Lung microvascular endothelial cell (primary cell): ENCODE measurements around the gene GFER. TPM values are rescaled to one million over a fixed set of nuclear protein-coding genes. Genes with fewer than 3 reads are reported as not detected.
A peak's percentile ranks its signal among the peaks of the same experiment; 100 is the strongest.
"Not testable (repeated sequence)": the region's sequence is repeated elsewhere in the genome, so short reads cannot be mapped to it uniquely, and the experiment has no call there.

Experiments
- DNase-seq, 2 donors: peaks; one replicate each; pipeline versions ENCODE4 v3.0.0 to v3.0.0-alpha.2; 2010; ENCODE audit warnings: low read depth in 2 of 2
- total RNA-seq: library from RNA; depleted of rRNA; stranded (reverse); fragments of >200 nt; gene quantifications from 2 replicates; pipeline ENCODE4 v1.2.1, GENCODE V29; 2014

Gene GFER
- total RNA-seq, 1 donor from 2014 or later = 8.1 TPM

DNA sequence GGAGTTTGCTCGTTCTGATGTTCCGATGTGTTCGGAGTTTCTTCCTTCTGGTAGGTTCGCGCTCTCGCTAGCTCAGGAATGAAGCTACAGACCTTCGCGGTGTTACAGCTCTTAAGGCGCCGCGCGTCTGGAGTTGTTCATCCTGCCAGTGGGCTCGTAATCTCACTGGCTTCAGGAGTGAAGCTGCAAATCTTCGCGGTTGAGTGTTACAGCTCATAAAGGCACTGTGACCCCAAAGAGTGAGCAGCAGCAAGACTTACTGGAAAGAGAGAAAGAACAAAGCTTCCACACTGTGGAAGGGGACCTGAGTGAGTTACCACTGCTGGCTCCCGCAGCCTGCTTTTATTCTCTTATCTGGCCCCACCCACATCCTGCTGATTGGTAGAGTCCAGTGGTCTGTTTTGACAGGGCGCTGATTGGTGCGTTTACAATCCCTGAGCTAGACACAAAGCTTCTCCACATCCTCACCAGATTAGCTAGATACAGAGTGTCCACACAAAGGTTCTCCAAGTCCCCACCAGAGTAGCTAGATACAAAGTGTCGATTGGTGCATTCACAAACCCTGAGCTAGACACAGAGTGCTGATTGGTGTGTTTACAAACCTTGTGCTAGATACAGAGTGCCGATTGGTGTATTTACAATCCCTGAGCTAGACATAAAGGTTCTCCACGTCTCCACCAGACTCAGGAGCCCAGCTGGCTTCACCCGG lies 26.4 kb upstream of the GFER start:
- not testable (repeated sequence) for DNase-seq

DNA sequence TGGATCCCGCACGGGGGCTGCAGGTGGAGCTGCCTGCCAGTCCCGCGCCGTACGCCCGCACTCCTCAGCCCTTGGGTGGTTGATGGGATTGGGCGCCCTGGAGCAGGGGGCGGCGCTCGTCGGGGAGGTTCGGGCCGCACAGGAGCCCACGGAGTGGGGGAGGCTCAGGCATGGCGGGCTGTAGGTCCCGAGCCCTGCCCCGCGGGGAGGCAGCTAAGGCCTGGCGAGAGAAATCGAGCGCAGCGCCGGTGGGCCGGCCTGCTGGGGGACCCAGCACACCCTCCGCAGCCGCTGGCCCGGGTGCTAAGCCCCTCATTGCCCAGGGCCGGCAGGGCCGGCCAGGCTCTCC lies 25.9 kb upstream of the GFER start:
- DNase-seq = not testable (repeated sequence)

DNA sequence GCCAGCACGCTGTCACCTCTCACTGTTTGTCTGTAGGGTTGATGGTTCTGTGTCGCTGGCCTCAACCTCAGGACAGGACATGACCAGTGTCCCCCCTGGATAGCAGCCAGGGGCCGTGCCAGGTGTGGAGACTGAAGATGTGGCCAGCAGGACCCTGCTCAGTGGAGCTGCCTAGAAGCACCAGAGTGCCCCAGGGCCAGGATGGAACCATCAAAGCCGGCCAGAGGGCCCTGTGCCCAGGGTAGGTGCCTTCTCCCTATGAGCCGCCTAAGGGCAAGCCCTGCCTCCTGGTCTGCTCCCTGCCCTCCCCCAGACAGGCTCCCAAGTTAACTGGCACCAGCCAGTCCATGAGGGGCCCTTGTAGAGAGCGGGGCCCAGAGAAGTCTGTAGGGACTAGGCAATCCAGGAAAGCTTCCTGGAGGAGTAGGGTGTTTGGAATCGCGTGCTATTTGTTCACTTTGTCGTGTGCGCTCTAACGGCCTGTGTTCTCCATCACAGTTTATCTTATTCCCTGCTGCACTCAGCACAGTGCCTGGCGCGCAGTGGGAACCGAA lies 25.2 kb upstream of the GFER start:
- DNase-seq = no peak

DNA sequence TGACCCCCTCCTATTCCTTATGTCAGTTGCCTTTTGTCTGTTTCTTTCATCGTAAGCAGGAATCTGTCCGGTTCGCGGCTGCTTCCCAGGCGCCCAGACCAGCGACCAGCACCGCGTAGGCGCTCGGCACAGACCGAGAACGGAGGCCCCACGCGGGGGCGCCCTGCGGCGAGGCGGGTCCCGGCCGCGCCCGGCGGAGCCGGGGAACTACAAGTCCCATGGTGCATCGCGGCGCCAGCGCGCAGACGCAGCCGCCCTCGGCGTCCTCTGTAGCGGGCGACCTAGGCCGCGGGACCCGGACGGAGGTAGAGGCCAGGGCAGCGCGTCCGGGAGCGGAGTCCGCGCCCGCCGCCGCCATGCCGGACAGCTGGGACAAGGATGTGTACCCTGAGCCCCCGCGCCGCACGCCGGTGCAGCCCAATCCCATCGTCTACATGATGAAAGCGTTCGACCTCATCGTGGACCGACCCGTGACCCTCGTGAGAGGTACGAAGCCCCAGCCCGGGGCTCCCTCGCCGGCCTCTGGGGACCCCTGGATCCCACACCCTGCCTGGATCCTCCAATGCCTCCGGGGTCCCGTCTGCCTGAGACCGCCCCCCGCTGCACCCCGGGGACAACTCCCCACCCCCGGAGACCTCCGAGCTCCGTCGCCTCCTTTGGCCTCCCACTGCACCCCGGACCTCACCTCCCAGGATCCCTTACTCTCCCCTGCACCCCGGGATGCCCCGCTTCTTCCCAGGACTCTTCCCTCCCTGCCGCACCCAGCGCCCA lies 24.5 kb upstream of the GFER start, which contains the start of gene NDUFB10:
NDUFB10 (plus strand) TSS at position 270 of the 771 bp plus-strand sequence; CDS start at position 357, 87 bp downstream.
- peak; percentile 92 to 94 for DNase-seq

DNA sequence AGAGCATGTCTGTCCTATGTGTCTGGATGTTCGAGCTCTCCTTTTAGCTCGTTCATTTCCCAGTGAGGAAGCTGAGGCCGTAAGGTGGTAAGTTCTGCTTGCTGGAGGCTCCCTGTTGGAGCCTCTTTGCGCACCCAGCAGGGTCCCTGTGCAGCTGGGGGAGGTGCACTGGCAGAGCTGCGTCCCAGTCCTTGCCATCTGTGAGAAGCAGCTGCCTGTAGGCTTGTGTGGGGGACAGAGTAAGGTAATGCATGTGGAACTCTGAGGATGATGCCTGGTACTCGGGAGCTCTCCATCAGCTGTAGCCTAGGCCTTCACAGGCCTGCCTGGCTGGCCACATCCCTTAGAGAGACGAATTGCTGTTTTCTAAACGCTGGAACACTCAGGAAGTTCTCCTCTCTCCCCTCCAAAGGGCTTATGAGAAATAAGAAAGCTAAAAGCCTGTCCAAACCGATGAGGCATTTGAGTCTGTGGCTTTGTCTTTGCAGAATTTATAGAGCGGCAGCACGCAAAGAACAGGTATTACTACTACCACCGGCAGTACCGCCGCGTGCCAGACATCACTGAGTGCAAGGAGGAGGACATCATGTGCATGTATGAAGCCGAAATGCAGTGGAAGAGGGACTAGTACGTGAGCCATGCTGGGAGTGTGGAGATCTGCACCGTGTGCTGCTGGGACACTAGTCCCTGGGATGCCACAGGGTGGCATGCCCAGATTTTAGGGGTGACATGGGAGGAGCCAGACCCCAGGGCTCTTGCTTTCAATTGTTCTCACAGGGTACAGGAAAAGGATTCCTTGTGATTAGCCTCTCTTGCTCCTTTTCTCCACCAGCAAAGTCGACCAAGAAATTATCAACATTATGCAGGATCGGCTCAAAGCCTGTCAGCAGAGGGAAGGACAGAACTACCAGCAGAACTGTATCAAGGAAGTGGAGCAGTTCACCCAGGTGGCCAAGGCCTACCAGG lies 23.0 kb upstream of the GFER start:
- peak in 1 of 2 donors; percentile 26 for DNase-seq

DNA sequence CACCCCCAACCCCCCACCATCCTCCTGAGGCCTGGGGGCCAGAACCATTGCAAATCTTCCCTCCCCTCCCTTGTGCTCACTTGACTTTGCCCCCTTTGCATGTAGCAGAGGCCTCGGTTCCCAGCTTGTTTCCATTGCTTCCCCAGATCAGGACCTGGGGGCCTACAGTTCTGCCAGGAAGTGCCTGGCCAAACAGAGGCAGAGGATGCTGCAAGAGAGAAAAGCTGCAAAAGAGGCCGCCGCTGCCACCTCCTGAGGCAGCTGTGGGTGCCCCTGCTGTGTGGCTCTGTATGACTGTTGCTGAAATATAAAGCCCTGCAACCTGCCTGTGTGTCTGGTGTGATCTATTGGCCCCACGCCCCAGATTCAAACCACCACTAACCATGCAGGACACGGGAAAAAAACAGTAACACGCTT lies 22.3 kb upstream of the GFER start:
- no peak for DNase-seq

DNA sequence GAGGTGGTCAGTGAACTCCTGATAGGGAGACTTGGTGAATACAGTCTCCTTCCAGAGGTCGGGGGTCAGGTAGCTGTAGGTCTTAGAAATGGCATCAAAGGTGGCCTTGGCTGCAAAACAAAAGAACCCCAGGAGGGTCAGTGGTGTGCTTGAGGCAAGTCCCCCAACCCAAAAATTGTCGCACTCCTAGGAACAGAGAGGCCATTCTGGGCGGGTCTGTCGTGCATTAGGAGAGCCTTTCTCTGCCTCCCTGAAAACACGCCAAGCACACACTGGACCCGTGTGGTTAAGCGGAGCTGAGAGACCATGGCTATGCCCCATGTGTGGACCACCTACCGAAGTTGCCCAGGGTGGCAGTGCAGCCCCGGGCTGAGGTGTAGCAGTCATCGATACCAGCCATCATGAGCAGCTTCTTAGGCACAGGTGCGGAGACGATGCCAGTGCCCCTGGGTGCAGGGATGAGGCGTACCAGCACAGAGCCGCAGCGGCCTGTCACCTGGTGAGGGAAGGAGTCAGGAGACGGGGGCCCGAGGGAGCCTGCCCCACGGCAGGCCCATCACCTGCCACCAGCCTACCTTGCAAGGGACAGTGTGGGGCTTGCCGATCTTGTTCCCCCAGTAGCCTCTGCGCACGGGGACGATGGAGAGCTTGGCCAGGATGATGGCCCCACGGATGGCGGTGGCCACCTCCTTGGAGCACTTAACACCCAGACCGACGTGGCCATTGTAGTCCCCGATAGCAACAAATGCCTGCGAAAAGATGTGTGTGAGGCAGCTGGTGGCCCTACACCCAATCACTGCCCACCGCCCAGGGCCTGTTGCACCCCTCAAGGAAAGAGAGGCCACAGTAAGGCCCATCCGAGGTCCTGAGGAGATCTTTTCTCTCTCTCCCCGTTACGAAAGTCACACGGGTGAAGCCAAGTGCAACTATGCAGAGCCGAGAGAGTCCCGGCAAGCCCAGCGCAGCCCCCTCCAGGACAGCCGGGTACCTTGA lies 21.5 kb upstream of the GFER start:
- DNase-seq = not testable (repeated sequence)

DNA sequence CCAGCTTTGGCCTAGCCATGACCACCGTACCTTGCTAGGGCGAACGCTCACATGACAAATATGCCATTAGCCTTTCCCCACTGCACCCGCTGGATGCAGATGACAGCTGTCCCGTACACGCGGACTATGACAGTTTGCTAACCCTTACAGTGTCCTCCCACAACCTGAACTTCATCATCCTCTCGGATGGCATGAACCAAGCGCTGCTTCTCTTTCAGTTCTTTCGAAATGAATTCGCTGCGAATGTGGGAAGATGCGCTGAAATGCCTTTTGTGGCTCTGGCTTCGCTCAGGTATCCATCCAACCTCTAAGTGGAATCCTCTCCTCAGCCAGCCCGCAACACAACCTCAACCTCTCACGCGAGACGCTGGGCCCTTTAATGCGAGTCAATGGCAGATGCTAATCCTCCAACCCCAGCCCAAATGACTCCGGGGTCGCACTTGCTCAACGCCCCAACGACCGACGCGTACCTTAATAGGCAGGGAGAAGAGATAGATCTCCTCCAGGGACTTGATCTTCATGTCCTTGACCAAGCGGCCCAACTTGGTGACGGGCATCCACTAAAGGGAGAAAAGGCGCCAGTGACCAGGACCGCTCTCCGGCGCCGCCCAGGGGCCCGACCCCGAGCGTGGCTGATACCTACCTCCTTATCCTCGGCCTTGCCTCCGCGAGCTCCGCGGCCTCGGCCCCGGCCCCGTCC lies 20.0 kb upstream of the GFER start:
- peak; percentile 47 to 68 for DNase-seq

DNA sequence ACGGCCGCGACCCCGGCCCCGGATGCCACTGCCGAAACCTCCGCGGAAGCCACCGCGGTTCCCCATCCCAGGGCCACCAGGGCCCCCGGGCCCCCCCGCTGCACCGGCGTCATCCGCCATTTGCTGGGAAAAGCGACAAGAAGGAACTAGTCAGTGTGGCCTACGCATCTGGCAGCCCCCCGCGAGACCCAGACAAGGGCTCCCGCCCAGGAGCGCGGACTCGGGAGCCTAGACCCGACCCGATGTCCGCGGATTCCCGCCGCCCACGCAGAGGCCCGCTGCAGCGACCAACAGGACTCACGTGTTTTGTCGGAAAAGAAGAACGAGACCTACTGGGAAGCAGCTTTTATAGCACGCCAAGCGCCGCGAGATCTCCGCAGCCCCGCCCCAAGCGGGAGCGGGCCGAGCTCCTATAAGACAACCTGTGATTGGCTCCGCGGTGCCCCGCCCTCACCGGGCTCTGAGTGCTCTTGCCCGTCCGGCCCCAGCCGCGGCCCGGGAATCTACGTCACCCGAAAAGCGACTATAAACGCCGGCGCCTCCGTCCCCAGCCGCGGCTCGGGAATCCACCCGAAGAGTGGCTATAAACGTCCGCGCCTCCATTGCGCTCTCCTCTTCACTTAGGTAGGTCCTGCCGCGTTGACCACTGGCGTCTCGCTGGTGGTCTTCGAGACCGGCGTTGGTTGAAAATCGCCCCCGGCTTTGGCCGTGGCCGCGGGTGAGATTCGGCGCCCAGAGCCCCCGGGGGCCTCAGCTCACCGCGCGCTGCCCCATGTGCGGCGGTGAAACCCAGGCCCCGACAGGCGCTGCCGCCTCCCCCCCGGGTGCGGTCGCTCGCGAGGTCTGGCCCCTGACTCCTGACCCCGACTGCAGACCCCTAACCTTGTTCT lies 19.2 kb upstream of the GFER start, which contains the start of gene RPS2:
RPS2 (minus strand) TSS at position 321 of the 890 bp plus-strand sequence; CDS start at position 120, 201 bp downstream.
- DNase-seq = peak; percentile 99

DNA sequence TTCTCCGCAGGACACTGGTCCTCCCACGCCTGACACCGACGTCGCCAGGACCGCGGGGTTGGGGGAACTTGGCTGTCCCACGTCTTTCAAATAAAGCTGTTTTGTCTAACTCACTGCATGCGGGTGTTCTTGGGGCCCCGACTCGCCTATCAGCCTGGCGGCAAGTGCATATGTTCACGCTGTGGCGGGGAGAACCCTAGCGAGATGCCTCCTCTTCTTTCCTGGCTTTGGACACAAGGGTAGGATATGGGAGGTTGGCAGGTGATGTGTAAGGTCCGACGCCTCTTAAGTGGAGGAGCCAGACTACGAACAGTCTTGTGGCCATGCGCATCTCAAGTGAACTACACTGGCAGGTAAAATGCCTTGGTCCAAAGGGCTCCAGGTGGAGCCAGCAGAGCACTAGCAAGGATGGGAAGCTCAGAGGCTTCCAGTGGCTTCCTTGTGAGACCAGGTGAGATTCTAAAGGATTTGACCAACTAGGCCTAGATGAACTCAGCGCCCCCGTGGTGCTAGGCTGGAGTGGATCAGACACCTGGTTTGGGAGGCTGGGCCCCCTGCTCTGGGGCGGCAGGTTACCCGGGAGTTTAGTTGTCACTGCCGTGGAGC lies 18.5 kb upstream of the GFER start:
- no peak for DNase-seq

DNA sequence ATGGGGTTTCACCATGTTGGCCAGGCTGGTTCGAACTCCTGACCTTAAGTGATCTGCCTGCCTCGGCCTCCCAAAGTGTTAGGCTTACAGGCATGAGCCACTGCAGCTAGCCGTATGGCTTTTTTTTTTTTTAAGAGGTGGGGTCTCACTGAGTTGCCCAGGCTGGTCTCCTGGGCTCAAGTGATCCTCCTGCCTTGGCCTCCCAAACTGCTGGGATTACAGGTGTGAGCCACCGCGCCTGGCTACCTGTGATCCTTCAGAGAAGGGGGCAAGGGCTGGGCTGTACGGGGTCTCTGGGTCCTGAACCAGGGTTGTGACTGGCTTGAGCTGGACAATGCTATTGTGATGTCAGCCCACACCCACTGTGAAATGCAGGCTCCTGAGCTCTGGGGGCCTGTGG lies 17.5 kb upstream of the GFER start, which contains the start of gene RNF151:
RNF151 (plus strand) TSS at position 397 of the 400 bp plus-strand sequence. CDS start 26 bp downstream, outside the sequence.
- no peak for DNase-seq

DNA sequence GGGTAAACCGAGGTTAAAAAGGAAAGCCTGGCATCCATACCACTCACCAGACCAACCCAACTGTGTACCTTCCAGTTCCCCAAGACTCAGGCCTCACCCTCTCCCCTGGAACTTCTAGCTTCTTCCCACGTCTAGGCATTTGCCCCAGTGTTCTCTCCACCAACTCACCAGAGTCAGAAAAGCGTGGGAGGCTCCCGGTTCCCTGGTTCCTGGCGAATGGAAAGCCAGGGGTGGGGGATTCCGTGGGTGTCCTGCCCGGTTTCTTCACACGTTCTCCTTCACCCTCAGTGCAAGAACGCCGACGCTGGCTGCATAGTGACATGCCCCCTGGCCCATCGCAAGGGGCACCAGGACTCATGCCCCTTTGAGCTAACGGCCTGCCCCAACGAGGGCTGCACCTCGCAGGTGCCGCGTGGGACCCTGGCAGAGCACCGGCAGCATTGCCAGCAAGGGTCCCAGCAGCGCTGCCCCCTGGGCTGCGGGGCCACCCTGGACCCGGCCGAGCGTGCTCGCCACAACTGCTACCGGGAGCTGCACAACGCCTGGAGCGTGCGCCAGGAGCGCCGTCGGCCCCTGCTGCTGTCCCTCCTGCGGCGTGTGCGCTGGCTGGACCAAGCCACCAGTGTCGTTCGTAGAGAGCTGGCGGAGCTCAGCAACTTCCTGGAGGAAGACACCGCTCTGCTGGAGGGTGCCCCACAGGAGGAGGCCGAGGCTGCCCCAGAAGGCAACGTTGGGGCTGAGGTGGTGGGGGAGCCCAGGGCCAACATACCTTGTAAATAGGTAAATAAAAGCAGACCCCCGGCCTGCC lies 15.6 kb upstream of the GFER start:
- DNase-seq = no peak

DNA sequence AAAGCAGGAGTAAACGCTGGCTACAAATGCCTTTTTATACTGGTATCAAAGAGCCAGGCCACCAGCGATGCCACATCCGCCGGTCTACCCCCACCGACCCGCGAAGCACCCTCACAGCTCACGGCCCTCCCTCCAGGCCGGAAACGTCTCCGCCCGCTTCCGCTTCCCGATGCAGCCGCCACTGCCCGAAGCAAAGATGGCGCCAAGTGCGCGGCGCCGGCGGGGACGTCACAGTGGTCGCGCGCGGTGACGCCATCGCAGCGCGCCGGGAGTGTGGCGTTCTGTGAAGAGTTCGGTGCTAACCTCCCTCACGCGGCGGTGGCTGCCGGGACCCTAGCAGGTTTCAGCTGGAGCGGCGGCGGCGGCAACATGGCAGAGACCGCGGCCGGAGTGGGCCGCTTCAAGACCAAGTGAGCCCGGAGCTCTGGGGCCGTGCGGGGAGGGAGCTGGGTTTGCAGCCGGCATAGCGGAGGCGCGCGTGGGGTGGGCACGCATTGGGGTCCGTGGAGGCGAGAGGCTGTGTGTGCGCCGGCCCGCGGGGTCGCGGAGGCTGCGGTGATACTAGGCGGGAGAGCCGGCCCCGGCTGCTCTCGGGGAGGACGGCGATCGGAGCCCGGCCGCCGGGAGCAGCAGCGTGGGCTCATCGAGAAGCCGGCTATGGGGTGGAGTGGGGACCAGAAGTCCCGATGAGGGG lies 12.1 kb upstream of the GFER start, which contains the start of gene TBL3:
TBL3 (plus strand) TSS at position 258 of the 694 bp plus-strand sequence; CDS start at position 370, 112 bp downstream.
- DNase-seq = peak; percentile 96 to 97

DNA sequence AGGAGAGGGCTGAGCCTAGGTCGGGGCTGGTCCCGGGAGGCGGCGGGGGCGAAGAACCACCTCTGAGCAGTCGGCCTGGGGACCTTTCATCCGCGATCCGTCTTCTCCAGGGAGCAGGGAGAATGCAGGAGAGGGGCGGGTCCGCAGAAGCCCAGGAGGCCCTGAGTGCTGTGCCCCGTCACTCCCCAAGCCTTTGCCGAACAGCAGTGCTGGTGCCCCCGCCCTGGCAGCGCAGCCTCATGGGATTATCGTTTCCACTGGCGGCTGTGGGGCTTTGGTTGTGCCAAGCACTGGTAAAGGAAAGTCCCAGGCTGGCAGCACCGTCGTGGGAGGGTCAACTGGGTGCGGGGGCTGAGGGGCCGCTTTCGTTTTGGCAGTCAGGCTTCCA lies 11.5 kb upstream of the GFER start:
- DNase-seq = peak in 1 of 2 donors; percentile 27

DNA sequence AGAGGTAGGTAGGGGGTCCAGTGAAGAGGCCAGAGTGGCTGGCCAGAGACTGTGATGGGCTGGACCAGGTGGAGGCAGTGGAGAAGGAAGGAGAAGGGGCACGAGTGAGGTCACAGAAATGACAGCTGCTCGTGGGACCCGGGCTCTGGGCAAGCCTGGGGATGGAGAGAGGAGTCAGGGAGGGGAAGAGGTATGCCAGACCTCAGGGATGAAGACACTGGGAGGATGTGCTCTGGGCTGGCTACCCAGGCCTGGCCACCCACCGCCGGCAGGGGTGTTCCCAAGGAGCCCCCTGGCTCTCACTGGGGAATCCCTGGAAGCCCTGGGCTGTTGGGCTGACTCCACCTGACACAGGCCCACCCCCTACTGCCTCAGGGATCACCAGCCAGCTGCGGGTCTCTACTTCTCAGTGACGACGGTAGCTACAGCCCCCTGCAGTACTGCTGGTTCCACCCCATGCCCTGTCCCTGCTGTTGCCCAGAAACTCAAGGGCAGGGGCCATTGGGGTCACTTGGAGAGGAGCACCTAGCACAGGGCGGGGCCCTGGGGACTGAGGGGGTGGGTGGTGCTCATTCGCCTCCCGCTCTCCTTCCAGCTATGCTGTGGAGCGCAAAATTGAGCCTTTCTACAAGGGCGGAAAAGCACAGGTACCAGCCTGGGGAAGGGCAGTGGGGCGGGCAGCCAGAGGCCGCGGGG lies 10.4 kb upstream of the GFER start:
- DNase-seq = no peak
